Measurements from ENCODE around the gene PCK2.

Gene PCK2

GRCh38 chr14:24113801-24114531 lies 19.9 kb downstream of the PCK2 start (continued):
- TF ChIP-seq ZNF513 (tag by site-specific recombination; IDR thresholded peaks at IDR 0.05) (no peak), ZNF354C (tag by site-specific recombination; IDR thresholded peaks at IDR 0.05; ENCODE audit: borderline replicate concordance, low read depth) (no peak), ZNF335 (tag by site-specific recombination; conservative IDR thresholded peaks at IDR 0.05) (peak; percentile 87), ZIC2 (tag by site-specific recombination; IDR thresholded peaks at IDR 0.05) (peak; percentile 78), ZNF785 (tag by site-specific recombination; IDR thresholded peaks at IDR 0.05) (no peak), ZNF629 (tag by site-specific recombination; IDR thresholded peaks at IDR 0.05) (no peak; the same call in 1 of the 2 replicates)

- peaks cover 2 to 35% of the 10 kb centered on the region in 2 experiments; a peak in 2 of 3 replicates for H3K36me3 ChIP-seq (ENCODE audit: control insufficient read depth in 2 of 2, insufficient read depth in 1 of 2, low read length in 2 of 2)
- no peaks in the 10 kb centered on the region for H3K9me3 ChIP-seq (ENCODE audit: control insufficient read depth, insufficient read depth, low read depth, low read length)
- ChIA-PET POLR2A (interaction anchor here (0.5 to 8.3 kb wide), 31 partner anchors 10 to 794 kb away, joined by 3 to 163 read pairs (median 5); partner anchors contain the start of genes CHMP4A, CIDEB, EMC9 and IPO4), CTCF (interaction anchor here (0.6 to 2.4 kb wide), 9 partner anchors 19 to 127 kb away, joined by 3 to 13 read pairs (median 7); partner anchors contain the start of genes IRF9, PCK2, PSME1 and TINF2)
- H3K27ac ChIP-seq (ENCODE audit: extremely low read depth, low read depth, low read length), result peak within 1 kb of the TSS; percentile 94
- H3K4me3 ChIP-seq (ENCODE audit: low read depth, low read length), result peak within 1 kb of the TSS; percentile 98
- H3K4me1 ChIP-seq (ENCODE audit: control insufficient read depth, insufficient read depth, low read length), result no peaks in the 10 kb centered on the region
- TF ChIP-seq PBX3 (CRISPR knock-in tag; IDR thresholded peaks at IDR 0.05) (peak; percentile 92; the same call in 1 of the 2 replicates), KLF9 (tag by site-specific recombination; IDR thresholded peaks at IDR 0.05; ENCODE audit: low read depth) (peak; percentile 99), WT1 (tag by site-specific recombination; IDR thresholded peaks at IDR 0.05) (no peak; the same call in none of the 2 replicates), ZNF514 (tag by site-specific recombination; IDR thresholded peaks at IDR 0.05) (no peak), ZNF629 (tag by site-specific recombination; IDR thresholded peaks at IDR 0.05) (peak; percentile 98), ZNF785 (tag by site-specific recombination; IDR thresholded peaks at IDR 0.05) (peak; percentile 93), KLF10 (tag by site-specific recombination; IDR thresholded peaks at IDR 0.05) (peak; percentile 100), HOXA7 (CRISPR knock-in tag; IDR thresholded peaks at IDR 0.05; ENCODE audit: borderline replicate concordance) (no peak), ZBTB26 (tag by site-specific recombination; optimal IDR thresholded peaks at IDR 0.05) (peak; percentile 50), HIC1 (tag by site-specific recombination; IDR thresholded peaks at IDR 0.05) (no peak), ZNF23 (tag by site-specific recombination; IDR thresholded peaks at IDR 0.05; ENCODE audit: borderline replicate concordance) (no peak), ZBTB17 (tag by site-specific recombination; IDR thresholded peaks at IDR 0.05) (peak; percentile 94), ZNF37A (tag by site-specific recombination; IDR thresholded peaks at IDR 0.05) (no peak), ZBTB7A (tag by site-specific recombination; IDR thresholded peaks at IDR 0.05; ENCODE audit: low read depth) (peak; percentile 36; the same call in 1 of the 2 replicates), ZFP41 (tag by site-specific recombination; IDR thresholded peaks at IDR 0.05; ENCODE audit: borderline replicate concordance) (no peak), CTCF (tag by site-specific recombination; IDR thresholded peaks at IDR 0.05) (no peak), ZNF692 (tag by site-specific recombination; IDR thresholded peaks at IDR 0.05) (peak; percentile 80; the same call in 1 of the 2 replicates), ZNF394 (tag by site-specific recombination; IDR thresholded peaks at IDR 0.05; ENCODE audit: borderline replicate concordance) (peak; percentile 15; the same call in 1 of the 2 replicates), TRIM28 (IDR thresholded peaks at IDR 0.05; ENCODE audit: borderline replicate concordance, low read length) (0 out of 2 replicates have a peak, but pooled peaks have one; percentile 43)
Observed at GRCh38 chr14:24114532-24115421, 20.7 kb downstream of the PCK2 start, which contains the start of the genes DCAF11 and NRL. Gene DCAF11 (plus strand): TSS chr14:24114777. CDS start chr14:24115595, 818 bp downstream. Gene NRL (minus strand): TSS chr14:24114949. CDS start chr14:24082848, 32,101 bp downstream.

Data from HEK293 (cell line).